CD1c-positive myeloid dendritic cell (primary cell): ENCODE data around the gene PPP6R1.
"Not testable (repeated sequence)": the region's sequence is repeated elsewhere in the genome, so short reads cannot be mapped to it uniquely, and the experiment has no call there.

ENCODE experiments used
- DNase-seq: peaks from one replicate; pipeline ENCODE4 v3.0.0-alpha.2; 2016; ENCODE audit errors: extremely low spot score

The PPP6R1 gene

DNA sequence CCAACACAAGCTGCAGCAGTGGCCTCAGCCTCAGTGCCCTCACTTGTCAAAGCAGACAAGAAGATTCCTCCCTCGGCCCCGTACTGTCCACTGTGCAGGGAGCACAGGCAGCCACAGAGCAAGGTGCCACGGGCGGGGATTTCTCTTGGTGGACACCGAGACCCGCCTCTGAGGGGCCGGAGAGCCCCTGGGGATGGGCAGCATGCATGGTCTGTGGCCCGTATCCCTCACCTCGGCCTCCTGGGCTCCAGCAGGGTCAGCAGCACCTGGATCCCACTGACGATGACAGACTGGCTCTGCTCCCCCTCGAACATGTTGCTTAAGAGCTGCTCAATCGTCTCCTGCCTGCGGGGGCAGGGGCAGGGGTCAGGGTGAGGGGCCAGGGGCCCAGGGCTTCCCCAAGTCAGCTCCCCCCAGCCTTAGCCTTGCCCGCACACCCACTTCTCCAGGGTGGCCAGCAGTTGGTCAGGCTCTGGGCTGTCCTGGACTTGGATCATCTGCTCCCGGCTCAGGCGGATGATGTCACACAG is 16.8 kb downstream of the PPP6R1 start:
- no peak for DNase-seq

GRCh38 chr19:55241143-55241934 is 17.5 kb downstream of the PPP6R1 start:
- DNase-seq: no peak

GRCh38 chr19:55240713-55241020 is 18.1 kb downstream of the PPP6R1 start:
- no peak for DNase-seq

DNA sequence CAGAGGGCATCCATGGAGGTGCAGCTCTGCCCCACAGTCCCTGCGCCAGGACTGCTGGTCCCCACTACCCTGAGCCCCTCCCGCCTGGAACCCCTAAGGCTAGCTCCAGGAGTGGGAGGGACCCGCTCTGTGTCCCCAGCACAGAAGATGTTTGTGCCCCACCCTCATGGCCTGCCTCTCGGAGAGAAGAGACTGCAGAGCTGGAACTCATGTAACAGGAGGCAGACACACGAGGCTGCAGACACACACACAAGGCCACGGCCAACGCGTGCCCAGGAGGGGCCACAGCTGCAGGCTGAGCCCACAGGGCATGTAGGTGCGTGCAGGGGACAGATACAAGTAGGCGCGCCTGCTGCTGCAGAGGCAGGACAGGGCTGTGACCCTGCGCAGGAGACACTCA is 19.8 kb downstream of the PPP6R1 start:
- DNase-seq: no peak

GRCh38 chr19:55238030-55238429 is 20.8 kb downstream of the PPP6R1 start:
- no peak for DNase-seq

- DNase-seq: no peak
These were observed 25.8 kb downstream of the PPP6R1 start for GRCh38 chr19:55232986-55233385.

GRCh38 chr19:55232286-55232602 is 26.6 kb downstream of the PPP6R1 start:
- DNase-seq: no peak

DNA sequence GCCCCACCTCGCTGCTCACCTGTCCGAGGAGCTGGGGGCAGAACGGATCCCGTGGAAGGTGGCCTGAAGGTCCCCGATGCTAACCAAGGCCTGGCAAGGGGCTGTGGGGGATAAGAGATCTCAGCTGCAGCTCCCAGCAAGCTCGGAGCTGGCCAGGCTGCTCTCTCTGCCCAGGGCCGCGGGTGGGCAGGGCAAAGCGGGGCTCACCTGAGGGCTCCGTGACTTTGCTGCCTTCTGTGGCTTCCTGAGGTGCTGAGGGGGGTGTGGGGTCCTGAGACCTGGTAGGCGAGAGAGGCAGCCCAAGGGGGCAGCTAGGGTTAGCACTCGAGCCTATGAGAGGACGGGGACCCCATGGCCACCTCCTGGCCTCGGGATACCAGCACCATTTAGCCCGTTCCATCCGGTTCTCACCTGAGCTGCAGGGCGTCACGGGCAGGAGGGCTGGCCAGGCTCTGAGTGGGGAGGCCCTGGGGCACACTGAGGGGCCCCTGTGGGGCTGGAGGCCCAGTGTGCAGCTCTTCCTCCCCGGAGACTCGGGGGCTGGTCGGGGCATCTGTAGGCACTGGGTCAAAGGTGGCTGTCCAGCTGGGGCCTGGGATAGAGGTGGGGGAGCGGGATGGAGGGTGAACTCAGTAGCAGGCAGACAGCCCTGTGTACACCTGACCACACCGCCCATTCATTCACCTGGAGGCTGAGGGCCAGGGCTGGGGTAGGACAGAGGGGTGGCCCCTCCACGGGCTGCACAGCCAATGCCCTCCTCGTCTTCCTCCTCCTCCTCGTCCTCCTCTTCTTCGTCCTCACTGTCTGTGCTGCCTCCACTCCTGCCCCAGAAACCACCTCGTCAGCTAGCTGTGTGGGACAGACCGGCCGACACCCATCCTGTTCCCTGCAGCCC is 27.2 kb downstream of the PPP6R1 start:
- DNase-seq: no peak

DNA sequence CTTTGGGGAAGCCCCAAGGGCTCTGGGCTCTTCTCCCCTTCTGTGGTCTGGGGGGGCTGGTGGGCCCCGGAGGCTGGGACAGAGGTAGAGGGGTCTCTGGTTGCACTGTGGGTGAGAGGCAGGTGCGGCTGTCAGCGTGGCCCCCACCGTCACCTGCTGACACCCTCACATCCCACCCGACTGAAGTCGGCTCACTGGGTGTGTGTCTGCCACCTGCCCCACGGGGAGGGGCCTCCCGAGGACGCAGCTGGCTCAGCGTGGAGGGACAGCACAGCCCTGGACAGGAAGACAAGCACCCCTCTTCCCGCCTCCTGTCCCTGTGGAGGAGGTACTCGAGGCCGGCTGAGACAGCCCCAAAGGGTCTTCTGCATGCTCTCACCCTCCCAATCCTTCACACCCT is 28.0 kb downstream of the PPP6R1 start:
- no peak for DNase-seq

GRCh38 chr19:55230329-55230728 is 28.5 kb downstream of the PPP6R1 start:
- DNase-seq: no peak

DNA sequence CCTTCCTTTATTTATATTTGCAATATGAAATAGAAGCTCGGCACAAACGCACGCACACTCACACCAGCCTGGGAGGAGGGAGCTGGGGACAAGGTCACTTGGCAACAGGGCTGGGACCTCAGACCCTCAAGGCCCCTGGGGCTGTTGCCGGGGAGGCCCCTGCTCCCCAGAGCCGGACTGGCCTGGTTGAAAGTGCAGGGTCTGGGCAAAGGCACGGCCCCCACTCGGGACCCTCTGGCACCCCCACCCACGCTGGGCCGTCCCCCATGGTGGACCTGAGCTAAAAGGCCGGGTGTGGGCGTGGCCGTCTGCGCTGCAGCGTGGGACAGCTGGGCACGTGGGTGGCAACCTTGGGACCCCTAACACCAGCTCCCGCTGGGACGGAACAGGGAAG is 29.0 kb downstream of the PPP6R1 start:
- DNase-seq: no peak

DNA sequence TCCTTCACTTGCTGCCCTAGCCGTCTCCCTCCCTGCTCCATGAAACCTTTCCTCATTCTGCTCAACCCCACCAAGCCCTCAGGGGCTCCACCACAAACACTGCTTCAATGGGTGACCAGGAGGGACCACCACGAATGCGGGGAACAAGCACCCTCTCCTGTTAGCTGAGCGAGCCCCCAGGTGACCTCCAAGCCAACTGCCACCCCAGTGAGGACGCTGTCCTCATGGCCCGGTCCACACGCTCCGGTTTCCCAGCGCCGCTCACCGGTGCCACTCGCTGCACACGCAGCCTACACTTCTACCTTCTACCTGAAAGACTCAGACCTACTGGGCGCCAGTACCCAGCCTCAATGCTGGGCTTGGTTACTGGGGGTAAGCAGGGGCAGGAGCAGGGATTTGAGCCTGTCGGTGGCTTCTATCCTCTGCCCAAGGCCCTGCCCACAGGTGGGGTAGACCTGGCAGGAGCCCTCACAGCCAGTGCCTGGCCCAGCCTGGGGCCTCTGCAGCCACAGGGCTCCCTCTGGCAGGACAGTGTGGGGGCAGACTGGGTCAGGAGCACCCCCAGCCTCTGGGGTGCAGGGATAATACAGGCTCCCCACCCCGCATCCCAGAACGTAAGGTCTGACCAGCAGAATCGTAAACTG is 29.6 kb downstream of the PPP6R1 start:
- DNase-seq: no peak

GRCh38 chr19:55228403-55229031 is 30.3 kb downstream of the PPP6R1 start, which contains the start of gene TMEM86B:
Gene TMEM86B, minus strand, starts transcription at chr19:55228763. Its CDS starts 22 bp downstream, at chr19:55228741.
- DNase-seq: no peak

DNA sequence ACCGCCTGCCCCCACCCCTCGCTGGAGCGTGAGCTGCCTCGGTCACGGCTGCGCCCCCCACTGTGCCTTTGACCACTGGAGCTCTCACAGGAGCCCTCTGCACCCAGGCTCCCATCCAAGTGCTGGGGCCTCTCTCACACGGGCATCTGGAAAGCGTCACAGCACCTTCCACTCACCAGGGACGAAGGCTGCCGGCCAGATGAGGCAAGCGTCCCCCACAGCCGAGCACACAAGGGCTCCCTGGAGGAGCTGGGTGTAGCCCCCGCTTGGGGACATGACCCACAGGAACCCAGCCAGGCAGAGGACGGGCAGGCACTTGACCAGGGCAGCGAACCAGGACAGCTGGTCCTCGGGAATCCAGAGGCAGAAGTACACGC is 30.8 kb downstream of the PPP6R1 start:
- no peak for DNase-seq

GRCh38 chr19:55227241-55228014 is 31.4 kb downstream of the PPP6R1 start:
- no peak for DNase-seq

DNA sequence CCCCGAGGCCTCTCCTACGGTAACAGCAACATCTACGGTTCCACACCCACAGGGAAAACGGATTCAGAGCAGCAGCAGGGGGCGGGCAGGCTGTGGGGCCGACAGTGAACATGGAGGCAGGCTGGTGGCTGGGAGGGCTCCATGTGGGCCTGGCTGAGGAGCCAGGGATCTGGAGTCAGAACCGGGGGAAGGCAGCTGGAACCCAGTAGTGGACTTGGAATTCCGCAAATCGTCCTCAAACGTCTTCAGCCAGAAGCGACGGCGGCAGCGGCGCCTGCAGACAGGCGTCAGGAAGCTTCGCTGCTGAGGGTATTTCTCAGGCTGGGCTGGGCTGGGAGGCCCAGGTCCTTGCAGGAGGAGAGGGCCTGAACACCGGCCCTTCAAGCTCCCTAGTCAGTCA is 32.0 kb downstream of the PPP6R1 start:
- DNase-seq: no peak

DNA sequence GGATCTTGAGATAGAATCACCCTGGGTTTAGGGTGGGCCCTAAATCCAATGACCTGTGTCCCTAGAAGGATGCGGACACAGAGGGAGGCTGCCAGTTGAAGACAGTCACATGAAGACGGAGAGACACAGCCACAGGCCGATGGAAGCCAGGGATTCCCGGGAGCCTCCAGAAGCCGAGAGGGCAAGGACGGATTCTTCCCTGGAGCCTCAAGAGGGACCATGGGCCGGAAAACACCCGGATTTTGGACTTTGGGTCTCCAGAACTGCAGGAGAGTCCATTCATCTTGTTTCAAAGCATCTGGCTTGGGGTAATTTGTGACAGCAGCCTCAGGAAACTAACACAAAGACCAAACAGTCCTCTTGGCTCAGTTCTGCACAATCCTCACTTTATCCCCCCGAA is 32.5 kb downstream of the PPP6R1 start:
- no peak for DNase-seq

- DNase-seq: no peak
These were observed 33.3 kb downstream of the PPP6R1 start for GRCh38 chr19:55225415-55225958.

- DNase-seq: not testable (repeated sequence)
These were observed 34.0 kb downstream of the PPP6R1 start for GRCh38 chr19:55224679-55225414.

DNA sequence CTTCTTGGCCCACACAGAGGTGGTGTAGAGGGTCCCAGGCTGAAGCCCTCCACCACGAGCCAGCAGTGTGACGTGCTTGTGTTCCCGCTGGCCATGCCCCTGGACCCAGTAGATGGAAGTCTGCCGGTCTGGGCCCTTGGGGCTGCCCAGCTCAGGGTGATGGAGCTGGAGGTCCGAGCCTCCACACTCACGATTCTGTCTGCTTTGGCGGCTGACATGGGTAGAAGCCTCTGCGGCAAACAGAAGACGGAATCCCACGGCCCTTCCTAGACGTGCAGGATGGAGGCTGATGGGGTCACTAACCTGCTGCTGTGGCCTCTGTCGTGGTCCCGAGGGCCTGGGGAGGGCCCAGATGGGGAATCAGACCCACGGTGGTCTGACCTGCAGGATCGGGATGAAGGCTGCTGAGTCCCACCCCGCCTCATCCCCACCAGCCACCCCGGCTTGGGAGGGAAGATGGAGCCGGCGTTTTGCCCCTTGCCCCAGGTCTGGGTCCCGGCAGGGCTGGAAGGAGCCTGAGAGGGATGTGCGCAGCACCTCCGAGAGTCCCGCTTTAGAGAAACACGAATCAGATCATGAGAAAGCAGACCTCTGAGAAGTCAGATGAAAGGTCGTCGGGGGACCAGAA is 34.7 kb downstream of the PPP6R1 start:
- no peak for DNase-seq
